Adrenal gland (tissue), 5 donors: ENCODE data around the gene SLC4A9.

ENCODE experiments used
- CTCF ChIP-seq, 6 experiments: fragments of 450-650 bp in 4 of 6; fragments of 200-600 bp in 2 of 6; sonication (generic) in 1 of 6; IDR thresholded peaks; 1 replicate in 5 of 6; 2 replicates in 1 of 6; pipeline versions ENCODE4 v1.5.1 to v1.8.0; 2016 to 2021; ENCODE audit warnings: antibody characterized with exemption in 6 of 6, mild to moderate bottlenecking in 2 of 6, moderate library complexity in 1 of 6
- POLR2A ChIP-seq, 2 donors: fragments of 450-650 bp; IDR thresholded peaks; one replicate each; pipeline ENCODE4 v1.6.1; 2017; ENCODE audit warnings: antibody characterized with exemption in 2 of 2, mild to moderate bottlenecking in 2 of 2, moderate library complexity in 1 of 2
- donor health status: DM: no; HTN: no; CAD: no.

- TF ChIP-seq CTCF (IDR thresholded peaks at IDR 0.05) (no peak), POLR2A (IDR thresholded peaks at IDR 0.05) (no peak)
Observed at GRCh38 chr5:140338336-140338735, 21.7 kb upstream of the SLC4A9 start.
